Raji (cell line): ENCODE measurements around the gene IL17C.

Experiments
- POLR2A ChIP-seq: IDR thresholded peaks from 2 replicates; pipeline ENCODE4 v1.6.1; 2011; ENCODE audit warnings: low read depth, low read length, control low read depth; ENCODE audit not compliant: insufficient read depth

The IL17C gene

DNA sequence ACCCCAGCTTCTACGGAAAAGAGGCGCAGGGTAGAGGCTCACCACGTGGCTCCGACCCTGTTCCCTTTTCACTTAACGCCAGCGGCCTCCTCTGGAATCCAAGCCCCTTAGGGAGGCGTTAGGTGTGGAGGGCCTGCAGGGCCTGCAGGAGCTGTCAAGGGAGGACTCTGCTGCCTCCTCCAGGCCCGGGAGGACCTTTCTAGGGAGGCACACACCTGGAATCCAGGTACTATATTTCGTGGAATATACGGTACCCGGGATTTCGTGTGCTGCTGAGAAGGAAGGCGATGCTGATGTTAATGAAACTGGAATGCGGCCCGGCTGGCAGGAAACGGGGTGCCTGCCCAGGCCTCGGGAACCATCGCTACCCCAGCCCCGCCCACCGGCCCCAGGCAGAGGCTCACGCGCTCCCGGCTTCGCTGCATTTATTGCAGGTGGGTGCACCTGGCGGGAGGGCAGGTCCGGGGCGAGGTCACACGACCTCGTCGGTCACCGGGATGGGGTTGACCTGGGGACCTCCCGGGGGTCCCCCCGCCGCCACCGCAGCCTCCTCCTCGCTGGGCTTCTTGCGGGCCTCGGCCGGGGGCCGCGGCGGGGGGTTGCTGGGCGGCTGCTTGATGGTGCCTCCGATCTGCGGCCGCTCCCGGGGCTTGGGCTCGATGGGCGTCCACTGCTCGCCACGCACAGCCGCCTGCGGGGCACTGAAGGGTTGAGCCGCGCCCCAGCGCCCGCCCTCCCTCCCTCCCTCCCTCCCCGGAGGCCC is 4.7 kb downstream of the IL17C start:
- no peak for TF ChIP-seq POLR2A

DNA sequence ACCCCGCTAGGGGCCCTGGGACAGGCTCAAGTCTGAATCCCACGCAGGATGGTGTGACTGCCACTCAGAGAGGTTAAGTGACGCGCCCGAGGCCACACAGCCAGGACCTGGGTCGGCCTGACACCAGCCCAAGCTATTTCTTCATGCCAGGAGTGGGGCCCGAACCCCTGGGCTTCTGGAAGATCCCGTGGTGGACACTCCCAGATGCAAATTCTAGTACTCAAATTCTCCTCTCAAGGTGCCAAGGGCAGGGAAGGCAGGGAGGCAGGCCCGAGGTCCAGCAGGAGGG is 5.2 kb downstream of the IL17C start:
- TF ChIP-seq POLR2A: no peak

- TF ChIP-seq POLR2A: no peak
These were observed 7.1 kb downstream of the IL17C start for GRCh38 chr16:88645455-88645854.

- no peak for TF ChIP-seq POLR2A
These were observed 7.6 kb downstream of the IL17C start for GRCh38 chr16:88645941-88646340.

DNA sequence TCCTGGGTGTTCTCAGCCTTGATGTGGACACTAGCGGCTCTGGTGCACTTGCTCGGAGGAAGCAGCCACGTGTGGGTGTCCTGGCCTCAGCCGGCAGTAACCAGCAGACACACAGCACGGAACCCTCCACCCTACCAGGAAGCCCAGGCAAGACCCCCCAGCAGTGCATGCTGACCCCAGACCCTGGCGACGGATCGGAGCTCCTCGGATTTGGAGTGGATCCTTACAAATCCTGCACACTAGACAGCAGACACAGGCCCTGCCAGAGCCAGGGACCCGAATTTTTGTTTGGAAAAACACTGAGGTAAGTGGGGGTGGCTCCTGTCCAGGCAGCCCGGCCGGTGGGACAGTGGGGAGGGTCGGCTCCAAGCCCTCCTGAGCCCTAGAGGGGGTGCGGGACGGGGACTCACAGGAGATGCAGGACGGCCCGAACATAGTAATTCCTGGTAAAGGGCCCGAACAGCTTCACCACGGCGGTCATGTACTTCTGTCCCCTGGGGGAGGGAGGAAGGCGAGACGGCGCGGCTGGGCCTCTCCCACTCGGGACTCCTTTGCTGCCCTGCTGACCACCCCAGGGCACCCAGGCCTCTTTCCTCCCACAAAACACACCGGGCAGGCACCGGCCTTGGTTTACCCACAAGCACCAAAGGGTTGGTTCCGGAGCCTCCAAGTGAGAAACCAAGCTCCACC is 8.1 kb downstream of the IL17C start:
- TF ChIP-seq POLR2A: 0 out of 2 replicates have a peak, but pooled peaks have one; percentile 2

DNA sequence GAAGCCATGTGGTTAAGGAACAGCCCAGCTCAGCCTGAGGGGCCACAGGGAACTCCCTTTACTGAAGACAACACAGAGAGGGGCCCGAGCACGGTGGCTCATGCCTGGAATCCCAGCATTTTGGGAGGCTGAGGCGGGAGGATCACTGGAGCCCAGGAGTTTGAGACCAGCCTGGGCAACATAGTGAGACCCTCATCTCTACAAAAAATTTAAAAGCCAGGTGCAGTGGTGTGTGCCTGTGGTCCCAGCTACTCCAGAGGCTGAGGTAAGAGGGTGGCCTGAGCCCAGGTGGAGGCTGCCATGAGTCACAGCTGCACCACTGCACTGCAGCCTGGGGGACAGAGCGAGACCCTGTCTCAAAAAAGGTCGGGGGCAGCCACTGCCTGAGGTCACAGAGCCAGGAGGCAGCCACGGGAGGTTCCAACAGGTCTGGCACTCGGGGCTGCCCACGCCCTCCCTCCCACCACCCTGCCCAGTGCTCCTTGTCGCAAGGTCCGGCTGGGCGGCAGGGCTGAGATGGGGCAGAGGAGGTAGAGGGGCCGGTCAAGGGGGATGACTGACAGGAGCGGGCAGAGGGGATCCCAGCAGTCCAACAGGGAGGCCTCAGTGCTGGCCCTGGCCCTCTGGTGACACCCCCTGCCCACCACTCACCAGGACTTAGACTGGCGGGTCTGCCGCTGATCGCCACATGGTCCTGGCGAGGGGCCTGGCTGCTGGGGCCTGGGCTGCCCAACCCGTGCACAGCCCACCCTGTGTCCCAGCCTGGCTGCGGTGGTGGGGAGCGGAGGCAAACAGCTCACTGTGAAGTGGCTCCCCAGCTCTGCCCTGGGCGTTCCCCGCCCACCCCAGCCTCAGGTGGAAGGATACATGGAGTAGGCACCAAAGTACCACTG is 9.1 kb downstream of the IL17C start:
- TF ChIP-seq POLR2A: no peak

- TF ChIP-seq POLR2A: no peak
These were observed 11.0 kb downstream of the IL17C start for GRCh38 chr16:88649195-88649923.

GRCh38 chr16:88649924-88650748 is 11.8 kb downstream of the IL17C start:
- TF ChIP-seq POLR2A: no peak; the same call in 1 of the 2 replicates

DNA sequence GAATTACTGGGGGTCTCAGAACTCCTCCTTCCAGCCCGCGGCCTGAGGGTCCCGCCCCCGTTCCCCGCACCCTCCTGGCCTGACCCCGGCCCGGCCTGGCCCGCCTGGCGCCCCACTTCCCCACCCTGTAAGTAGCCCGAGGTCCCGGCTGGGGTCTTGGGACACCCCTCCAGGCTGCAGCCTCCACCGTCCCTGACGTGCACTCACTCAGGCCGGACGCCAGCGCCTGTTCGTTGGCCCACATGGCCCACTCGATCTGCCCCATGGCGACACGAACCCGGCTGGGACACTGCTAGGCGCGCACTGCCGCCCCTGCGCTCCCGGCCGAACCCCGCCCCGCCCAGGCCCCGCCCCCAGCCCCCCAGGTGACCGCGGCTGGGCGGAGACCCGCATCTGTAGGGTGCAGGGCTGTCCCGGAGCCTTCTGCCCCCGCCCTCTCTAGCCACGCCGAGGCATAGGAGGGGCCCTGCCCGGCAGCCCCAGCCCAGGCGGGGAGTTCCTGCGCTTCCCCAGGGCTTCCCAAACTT is 12.4 kb downstream of the IL17C start, which contains the start of gene CYBA:
Gene CYBA (minus strand): TSS at position 305 of the 527 bp plus-strand sequence. CDS start 40 bp downstream, at position 265.
- TF ChIP-seq POLR2A: peak; percentile 91

DNA sequence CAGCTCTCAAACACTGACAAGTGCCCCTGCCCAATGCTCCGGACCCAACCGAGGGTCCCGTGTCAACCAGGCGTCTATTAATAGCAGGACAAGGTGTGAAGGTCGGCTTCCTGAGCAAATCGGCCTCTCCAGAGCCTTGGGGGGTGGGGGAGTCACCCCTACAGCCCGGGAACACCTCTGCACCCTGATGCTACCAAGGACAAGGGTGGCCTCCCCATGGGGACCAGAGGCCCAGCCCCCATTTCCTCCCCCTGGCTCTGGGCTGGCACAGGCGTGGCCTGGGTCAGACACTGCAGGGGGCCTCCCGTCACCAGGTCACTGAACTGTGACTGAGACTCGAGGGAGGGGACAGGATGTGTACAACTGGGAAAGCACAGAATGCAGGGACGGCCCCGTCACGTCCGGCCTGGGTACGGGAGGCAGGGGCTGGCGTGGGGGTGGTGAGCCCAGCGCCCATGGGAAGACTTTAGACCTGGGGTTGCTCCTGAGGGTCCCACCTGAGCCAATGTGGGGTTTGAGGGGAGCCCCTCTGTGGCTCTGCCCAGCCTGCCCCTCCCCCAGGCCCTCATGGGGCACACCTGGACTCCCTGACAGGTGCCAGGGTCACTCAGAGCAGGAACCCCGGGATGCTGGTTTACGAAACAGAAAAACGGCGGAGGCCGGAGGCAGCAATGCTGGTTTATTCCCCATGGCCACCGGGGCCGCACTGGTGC is 13.1 kb downstream of the IL17C start:
- TF ChIP-seq POLR2A: peak; percentile 50

GRCh38 chr16:88651989-88652761 is 13.8 kb downstream of the IL17C start:
- TF ChIP-seq POLR2A: no peak

DNA sequence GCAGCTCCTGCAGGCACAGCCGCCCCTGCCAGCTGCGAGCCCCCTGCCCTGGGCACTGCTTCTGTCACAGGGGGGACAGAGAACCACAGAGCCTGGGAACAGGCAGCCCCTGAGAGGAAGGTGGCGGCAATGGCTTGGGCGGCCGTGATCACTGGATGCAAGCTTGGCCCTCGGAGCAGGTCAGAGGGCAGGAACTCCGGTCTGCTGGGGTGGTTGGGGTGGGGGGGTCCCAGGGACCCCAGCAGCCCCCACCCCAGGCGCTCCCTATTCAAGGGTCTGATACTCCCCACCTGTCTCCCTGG is 14.3 kb downstream of the IL17C start:
- TF ChIP-seq POLR2A: no peak

- TF ChIP-seq POLR2A: no peak
These were observed 14.7 kb downstream of the IL17C start for GRCh38 chr16:88653101-88653500.
